WERI-Rb-1 (cell line): ENCODE data around the gene REC8.

Experiments
- DNase-seq: peaks from one replicate; pipeline ENCODE4 v3.0.0-alpha.2; 2020
- H3K27ac ChIP-seq: fragments of 250-450 bp; sonication (Bioruptor Pico); 2 replicates; pipeline ENCODE4 v1.5.1; 2020; ENCODE audit warnings: mild to moderate bottlenecking, moderate library complexity
- H3K27me3 ChIP-seq: fragments of 250-450 bp; sonication (Bioruptor Pico); 2 replicates; pipeline ENCODE4 v1.5.1; 2021; ENCODE audit warnings: mild to moderate bottlenecking, low read depth, moderate library complexity; ENCODE audit not compliant: insufficient read depth, severe bottlenecking
- H3K36me3 ChIP-seq: fragments of 250-450 bp; sonication (Bioruptor Pico); 2 replicates; pipeline ENCODE4 v1.5.1; 2020; ENCODE audit warnings: mild to moderate bottlenecking, moderate library complexity
- H3K4me3 ChIP-seq: 2 replicates; pipeline ENCODE4 v1.5.1; 2011; ENCODE audit warnings: low read depth, mild to moderate bottlenecking, control low read depth, low read length
- H3K9me3 ChIP-seq: fragments of 250-450 bp; sonication (Bioruptor Pico); 2 replicates; pipeline ENCODE4 v1.5.1; 2021; ENCODE audit warnings: mild to moderate bottlenecking, moderate library complexity; ENCODE audit not compliant: severe bottlenecking
- CTCF ChIP-seq: IDR thresholded peaks from 2 replicates; pipeline ENCODE4 v1.5.1; 2011; ENCODE audit warnings: low read depth, mild to moderate bottlenecking, control low read depth, inconsistent platforms, low read length

Gene REC8

GRCh38 chr14:24181371-24182077, 9.6 kb downstream of the REC8 start:
- DNase-seq: no peak
- no peak overlapping the region for H3K27ac ChIP-seq
- H3K27me3 ChIP-seq: no peaks in the 10 kb centered on the region
- no peak for TF ChIP-seq CTCF
- no peaks in the 10 kb centered on the region for H3K9me3 ChIP-seq
- H3K36me3 ChIP-seq: peaks cover 96% of the 10 kb centered on the region
- no peak overlapping the region for H3K4me3 ChIP-seq

DNA sequence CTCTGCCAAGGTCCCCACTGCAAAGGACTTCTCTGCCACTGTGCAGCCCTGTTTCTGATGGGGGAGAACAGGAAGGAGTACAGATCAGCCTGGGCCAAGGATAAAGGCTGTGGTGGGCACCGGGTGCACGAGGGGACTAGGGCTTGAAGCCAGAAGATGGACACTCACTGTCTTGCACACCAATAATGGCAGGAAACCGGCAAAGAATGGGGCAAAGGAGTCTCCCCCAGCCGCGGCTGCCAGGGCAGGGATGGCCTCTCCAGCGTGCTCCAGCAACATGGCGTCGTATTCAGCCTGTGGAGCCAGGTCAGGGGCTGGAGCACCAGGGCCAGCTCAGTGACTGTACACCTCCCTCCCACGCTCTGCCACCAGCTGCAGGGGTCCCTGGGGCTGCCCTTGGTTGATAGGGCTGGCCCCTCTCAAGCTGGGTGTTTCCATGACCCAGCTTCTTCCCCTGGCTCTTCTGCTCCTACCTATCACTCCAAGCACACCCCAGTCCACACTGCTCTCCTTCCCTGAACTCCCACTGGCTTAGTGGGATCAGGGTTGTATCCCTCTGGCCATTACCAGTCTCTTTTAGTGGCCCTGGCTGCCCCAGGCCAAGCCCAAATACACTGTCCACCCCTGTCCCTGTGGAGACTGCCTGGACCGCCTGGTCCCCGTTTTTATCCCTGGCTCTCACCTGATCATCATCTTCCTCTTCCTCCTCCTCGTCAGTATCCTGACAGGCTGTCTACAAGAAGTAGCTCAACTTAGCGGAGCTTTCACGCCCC, 10.4 kb downstream of the REC8 start:
- no peak for TF ChIP-seq CTCF
- Histone ChIP-seq H3K27ac (no peak overlapping the region), H3K36me3 (peaks cover 96% of the 10 kb centered on the region), H3K9me3 (no peaks in the 10 kb centered on the region), H3K4me3 (no peak overlapping the region), H3K27me3 (no peaks in the 10 kb centered on the region)
- no peak for DNase-seq

DNA sequence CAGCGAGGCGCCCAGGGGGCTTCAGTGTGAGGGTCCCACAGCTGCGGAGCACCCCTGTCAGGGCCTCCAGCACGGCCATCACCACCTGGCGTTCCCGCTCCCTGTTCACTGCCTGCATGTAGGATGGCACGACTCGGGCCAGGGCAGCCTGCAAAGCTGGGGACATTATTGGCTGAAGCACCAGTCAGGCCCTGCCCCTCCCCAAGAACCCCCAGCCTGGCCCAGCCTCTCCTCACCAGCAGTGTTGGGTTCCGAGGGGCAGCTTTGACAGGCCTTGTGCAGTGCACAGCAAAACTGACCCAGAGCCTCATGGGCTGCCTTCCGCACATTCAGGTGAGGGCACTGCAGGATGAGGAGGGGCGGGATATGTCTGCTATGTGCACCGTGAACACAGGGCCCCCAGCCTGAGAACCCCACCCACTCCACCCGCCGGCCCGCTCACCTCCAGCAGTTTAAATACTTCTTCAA, 11.2 kb downstream of the REC8 start:
- H3K27me3 ChIP-seq: no peaks in the 10 kb centered on the region
- H3K9me3 ChIP-seq: no peaks in the 10 kb centered on the region
- TF ChIP-seq CTCF: no peak
- DNase-seq: no peak
- no peak overlapping the region for H3K4me3 ChIP-seq
- no peak overlapping the region for H3K27ac ChIP-seq
- peaks cover 90% of the 10 kb centered on the region for H3K36me3 ChIP-seq

DNA sequence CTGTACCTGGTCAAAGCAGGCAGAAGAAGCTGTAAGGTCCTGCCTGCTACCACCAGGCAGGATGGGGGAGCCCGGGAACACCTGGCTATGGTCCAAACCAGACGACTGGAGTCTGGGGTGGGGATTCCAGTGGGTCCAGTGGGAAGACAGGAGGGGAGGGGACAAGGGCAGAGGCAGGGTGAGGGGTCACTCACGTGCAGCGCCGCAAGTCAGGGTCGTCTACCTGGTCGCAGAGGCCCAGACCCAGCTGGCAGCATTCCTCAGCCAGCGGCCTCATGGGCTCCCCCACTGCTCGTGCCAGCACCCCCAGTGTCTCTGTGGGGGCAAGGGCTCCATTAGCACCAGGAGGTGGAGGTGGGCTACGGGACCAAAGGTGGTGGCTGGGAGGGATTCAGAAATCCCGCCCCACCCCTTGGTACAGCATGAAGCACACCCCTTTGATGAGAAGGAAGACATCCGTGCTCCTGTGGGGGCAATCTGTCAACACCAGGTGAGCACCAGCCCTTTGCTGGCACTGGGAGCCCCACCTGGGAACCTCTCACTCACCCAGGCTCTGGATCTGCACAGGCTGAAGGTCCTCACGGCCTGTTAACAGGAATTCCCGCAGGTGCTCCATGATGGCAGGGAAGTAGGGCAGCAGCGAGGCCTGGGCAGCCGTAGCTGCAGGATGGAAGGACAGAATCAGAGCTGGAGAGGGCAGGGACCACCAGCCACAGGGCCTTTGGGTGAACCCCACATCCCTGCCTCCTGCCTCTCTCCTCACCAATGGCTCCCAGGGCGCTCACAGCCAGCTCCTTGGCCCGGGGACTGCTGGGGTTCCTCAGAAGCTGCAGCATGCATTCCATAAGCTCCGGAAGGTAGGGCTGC, 12.5 kb downstream of the REC8 start:
- no peak overlapping the region for H3K4me3 ChIP-seq
- H3K36me3 ChIP-seq: peaks cover 77% of the 10 kb centered on the region
- H3K9me3 ChIP-seq: no peaks in the 10 kb centered on the region
- TF ChIP-seq CTCF: no peak
- no peaks in the 10 kb centered on the region for H3K27me3 ChIP-seq
- no peak overlapping the region for H3K27ac ChIP-seq
- no peak for DNase-seq

DNA sequence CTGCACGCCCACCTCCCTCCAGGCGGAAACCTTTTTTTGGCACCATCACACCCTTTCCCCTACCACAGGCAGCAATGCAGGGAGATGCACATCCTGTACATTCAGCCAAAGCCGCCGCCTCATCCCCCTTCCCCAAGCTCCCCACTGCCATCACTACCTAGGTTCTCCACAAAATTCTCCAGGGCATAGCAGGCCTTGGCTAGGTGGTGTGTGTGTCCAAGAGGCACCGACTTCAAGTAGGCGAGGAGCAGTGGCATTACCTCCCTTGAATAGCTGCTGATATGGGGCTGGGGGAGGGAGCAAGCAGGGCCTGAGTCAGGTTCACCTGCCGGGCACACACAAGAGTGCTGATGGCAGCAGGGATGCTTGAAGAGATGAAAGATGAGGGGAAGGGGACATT, 13.1 kb downstream of the REC8 start:
- TF ChIP-seq CTCF: no peak
- H3K27ac ChIP-seq: no peak overlapping the region
- H3K27me3 ChIP-seq: no peaks in the 10 kb centered on the region
- H3K4me3 ChIP-seq: no peak overlapping the region
- no peak for DNase-seq
- no peaks in the 10 kb centered on the region for H3K9me3 ChIP-seq
- peaks cover 70% of the 10 kb centered on the region for H3K36me3 ChIP-seq
